PC-9 (cell line): ENCODE measurements around the gene NXN. TPM values are rescaled to one million over a fixed set of nuclear protein-coding genes. Genes with fewer than 3 reads are reported as not detected.

Experiments used
- BruUV-seq: library from RNA; stranded (reverse); fragments of 400-500 nt; replicated peaks from 2 replicates; lab custom pipeline; 2021; lab: Mats Ljungman, UMichigan
- CTCF ChIA-PET: fragments of 300-600 bp; sonication (Branson Sonifier 250); formaldehyde crosslinking; loops from one replicate; lab custom pipeline; 2022; ENCODE audit warnings: antibody characterized with exemption; lab: Charles Lee
- POLR2A ChIA-PET: fragments of 300-600 bp; sonication (Branson Sonifier 250); formaldehyde crosslinking; loops from one replicate; lab custom pipeline; 2022; ENCODE audit warnings: antibody characterized with exemption; ENCODE audit not compliant: unreplicated experiment; lab: Charles Lee
- DNase-seq, 2 experiments: peaks; one replicate each; pipeline versions ENCODE4 v3.0.0 to v3.0.0-alpha.2; 2015 to 2022; ENCODE audit warnings: mixed read lengths in 1 of 2
- H2AFZ ChIP-seq: fragments of 200-600 bp; sonication (generic); 2 replicates; pipeline ENCODE4 v1.8.1; 2017; ENCODE audit warnings: antibody characterized with exemption
- H3F3A ChIP-seq: fragments of 200-600 bp; sonication (generic); 2 replicates; pipeline ENCODE4 v1.8.1; 2017; ENCODE audit warnings: antibody characterized with exemption, mild to moderate bottlenecking, low read depth; ENCODE audit not compliant: insufficient read depth
- H3K27ac ChIP-seq: fragments of 200-600 bp; sonication (generic); 2 replicates; pipeline ENCODE4 v1.6.1; 2016; ENCODE audit warnings: mixed run types
- H3K27me3 ChIP-seq: fragments of 200-600 bp; sonication (generic); 2 replicates; pipeline ENCODE4 v1.6.1; 2016; ENCODE audit warnings: low read depth, mixed run types; ENCODE audit not compliant: insufficient read depth
- H3K36me3 ChIP-seq: fragments of 200-600 bp; sonication (generic); 2 replicates; pipeline ENCODE4 v1.6.1; 2016; ENCODE audit warnings: low read depth, mixed run types
- H3K4me1 ChIP-seq: fragments of 200-600 bp; sonication (generic); replicated peaks from 2 replicates; pipeline ENCODE4 v1.6.1; 2016; ENCODE audit warnings: mixed run types; ENCODE audit not compliant: insufficient read depth
- H3K4me2 ChIP-seq: fragments of 200-600 bp; sonication (generic); 2 replicates; pipeline ENCODE4 v1.6.1; 2017; ENCODE audit warnings: mixed run types
- H3K4me3 ChIP-seq: fragments of 200-600 bp; sonication (generic); 2 replicates; pipeline ENCODE4 v1.6.1; 2016; ENCODE audit warnings: mixed run types
- H3K79me2 ChIP-seq: fragments of 200-600 bp; sonication (generic); 2 replicates; pipeline ENCODE4 v1.6.1; 2017; ENCODE audit warnings: low read depth, mixed run types
- H3K9me2 ChIP-seq: fragments of 200-600 bp; sonication (generic); 2 replicates; pipeline ENCODE4 v1.8.1; 2017; ENCODE audit warnings: mild to moderate bottlenecking; ENCODE audit not compliant: insufficient read depth
- H3K9me3 ChIP-seq: fragments of 200-600 bp; sonication (generic); 2 replicates; pipeline ENCODE4 v1.8.1; 2016; ENCODE audit warnings: low read depth; ENCODE audit not compliant: insufficient read depth
- H4K20me1 ChIP-seq: fragments of 200-600 bp; sonication (generic); 2 replicates; pipeline ENCODE4 v1.8.1; 2017; ENCODE audit not compliant: insufficient read depth
- CTCF ChIP-seq: fragments of 200-600 bp; sonication (generic); conservative IDR thresholded peaks from 2 replicates; pipeline ENCODE4 v1.6.1; 2017; ENCODE audit warnings: mixed run types, antibody characterized with exemption, mild to moderate bottlenecking, moderate library complexity
- EZH2 ChIP-seq: fragments of 200-600 bp; sonication (generic); IDR thresholded peaks from 2 replicates; pipeline ENCODE4 v1.8.0; 2017; ENCODE audit warnings: antibody characterized with exemption, low read depth
- intact Hi-C: fragments of 100-400 bp; cut with micrococcal nuclease; formaldehyde crosslinking; loops from one replicate; pipeline ENCODE4 v1.10.0; 2022; ENCODE audit not compliant: unreplicated experiment
- total RNA-seq: library from RNA; stranded (reverse); gene quantifications from 2 replicates; pipeline ENCODE4 v1.2.3, GENCODE V29; 2021

Gene NXN
- total RNA-seq, 1 experiment from 2014 or later: 59.8 TPM

GRCh38 chr17:980406-981291 is 1.1 kb upstream of the NXN start:
- intact Hi-C loops: loop anchor here (1.0 to 5.0 kb wide), 4 partner anchors 101 to 268 kb away; partner anchors contain the start of genes GLOD4, MRM3 and VPS53
- TF ChIP-seq CTCF (peak; percentile 88), EZH2 (no peak)
- ChIA-PET POLR2A (interaction anchor here (0.6 to 0.9 kb wide), 11 partner anchors 47 to 1435 kb away, joined by 3 to 32 read pairs (median 8); no protein-coding TSS in a partner anchor), CTCF (interaction anchor here (0.5 to 2.0 kb wide), 17 partner anchors 16 to 569 kb away, joined by 3 to 15 read pairs (median 5); partner anchors contain the start of genes GLOD4, MRM3, TIMM22 and VPS53)
- H3K4me2 ChIP-seq: peak overlapping the region; percentile 83
- no peaks in the 10 kb centered on the region for H3K9me3 ChIP-seq
- H3K79me2 ChIP-seq: peaks cover 32% of the 10 kb centered on the region
- peak overlapping the region; percentile 79 for H2AFZ ChIP-seq
- H3K4me3 ChIP-seq: peak overlapping the region; percentile 71; the same call in 1 of the 2 replicates
- H3F3A ChIP-seq: peaks cover 19% of the 10 kb centered on the region
- no peaks in the 10 kb centered on the region; the same call in none of the 2 replicates for H4K20me1 ChIP-seq
- no peaks in the 10 kb centered on the region for H3K9me2 ChIP-seq
- no peaks in the 10 kb centered on the region for H3K27me3 ChIP-seq
- peak; percentile 73 to 78 for DNase-seq
- no peak overlapping the region for H3K27ac ChIP-seq
- peaks cover 32% of the 10 kb centered on the region for H3K4me1 ChIP-seq
- TSS peak; percentile 60 for BruUV-seq
- no peaks in the 10 kb centered on the region for H3K36me3 ChIP-seq

GRCh38 chr17:979212-979538 is 401 bp downstream of the NXN start:
- TF ChIP-seq EZH2 (no peak), CTCF (no peak)

More at GRCh38 chr17:979212-979538, 401 bp downstream of the NXN start:
- no peaks in the 10 kb centered on the region for H3K9me3 ChIP-seq
- H3K4me1 ChIP-seq: peaks cover 45% of the 10 kb centered on the region
- H3K4me2 ChIP-seq: peak overlapping the region; percentile 60
- H3K27me3 ChIP-seq: no peaks in the 10 kb centered on the region
- no peak for DNase-seq
- peaks cover 44% of the 10 kb centered on the region for H3K79me2 ChIP-seq
- H4K20me1 ChIP-seq: no peaks in the 10 kb centered on the region; the same call in none of the 2 replicates
- BruUV-seq: no TSS peak
- H3K9me2 ChIP-seq: no peaks in the 10 kb centered on the region
- H3K4me3 ChIP-seq: peak overlapping the region; percentile 71; the same call in 1 of the 2 replicates
- no peaks in the 10 kb centered on the region for H3K36me3 ChIP-seq
- no peak overlapping the region for H2AFZ ChIP-seq
- POLR2A ChIA-PET: interaction anchor here (0.7 kb wide), 1 partner anchor 662 kb away, joined by 6 read pairs; no protein-coding TSS in a partner anchor
- intact Hi-C loops: no loop called here
- peaks cover 21% of the 10 kb centered on the region for H3F3A ChIP-seq
- CTCF ChIA-PET: interaction anchor here (0.6 to 1.7 kb wide), 4 partner anchors 20 to 249 kb away, joined by 3 to 15 read pairs (median 7); no protein-coding TSS in a partner anchor
- no peak overlapping the region for H3K27ac ChIP-seq
